HL-60 (cell line): ENCODE results near the gene TRMU.

Experiments used
- DNase-seq, 2 experiments: peaks; one replicate each; pipeline ENCODE4 v3.0.0-alpha.2; 2010 to 2020; ENCODE audit warnings: low read depth in 1 of 2, low spot score in 1 of 2
- H3K27ac ChIP-seq: fragments of 250-450 bp; sonication (Bioruptor Pico); replicated peaks from 2 replicates; pipeline ENCODE4 v1.5.1; 2020; ENCODE audit warnings: mild to moderate bottlenecking, moderate library complexity
- H3K27me3 ChIP-seq: fragments of 250-450 bp; sonication (Bioruptor Pico); 2 replicates; pipeline ENCODE4 v1.5.1; 2021; ENCODE audit warnings: mild to moderate bottlenecking, moderate library complexity; ENCODE audit not compliant: insufficient read depth, poor library complexity, severe bottlenecking
- H3K4me3 ChIP-seq: replicated peaks from 2 replicates; pipeline ENCODE4 v1.5.1; 2011; ENCODE audit warnings: mild to moderate bottlenecking, control low read depth, low read length; ENCODE audit not compliant: insufficient read depth
- CTCF ChIP-seq: IDR thresholded peaks from one replicate; pipeline ENCODE4 v1.5.1; 2011; ENCODE audit warnings: low read length, control low read depth, inconsistent platforms; ENCODE audit not compliant: insufficient read depth
- GABPA ChIP-seq: IDR thresholded peaks from 2 replicates; pipeline ENCODE4 v1.6.1; 2012; ENCODE audit warnings: low read depth
- POLR2AphosphoS5 ChIP-seq: IDR thresholded peaks from 2 replicates; pipeline ENCODE4 v1.6.1; 2012; ENCODE audit warnings: low read depth
- SPI1 ChIP-seq: IDR thresholded peaks from 2 replicates; pipeline ENCODE4 v1.6.1; 2012; ENCODE audit warnings: low read depth, mild to moderate bottlenecking, borderline replicate concordance
- TF ChIP-seq, protein P1 (sequence below): IDR thresholded peaks from 2 replicates; pipeline ENCODE4 v1.6.1; 2012; ENCODE audit warnings: low read depth; ENCODE audit not compliant: insufficient replicate concordance

Gene TRMU

DNA sequence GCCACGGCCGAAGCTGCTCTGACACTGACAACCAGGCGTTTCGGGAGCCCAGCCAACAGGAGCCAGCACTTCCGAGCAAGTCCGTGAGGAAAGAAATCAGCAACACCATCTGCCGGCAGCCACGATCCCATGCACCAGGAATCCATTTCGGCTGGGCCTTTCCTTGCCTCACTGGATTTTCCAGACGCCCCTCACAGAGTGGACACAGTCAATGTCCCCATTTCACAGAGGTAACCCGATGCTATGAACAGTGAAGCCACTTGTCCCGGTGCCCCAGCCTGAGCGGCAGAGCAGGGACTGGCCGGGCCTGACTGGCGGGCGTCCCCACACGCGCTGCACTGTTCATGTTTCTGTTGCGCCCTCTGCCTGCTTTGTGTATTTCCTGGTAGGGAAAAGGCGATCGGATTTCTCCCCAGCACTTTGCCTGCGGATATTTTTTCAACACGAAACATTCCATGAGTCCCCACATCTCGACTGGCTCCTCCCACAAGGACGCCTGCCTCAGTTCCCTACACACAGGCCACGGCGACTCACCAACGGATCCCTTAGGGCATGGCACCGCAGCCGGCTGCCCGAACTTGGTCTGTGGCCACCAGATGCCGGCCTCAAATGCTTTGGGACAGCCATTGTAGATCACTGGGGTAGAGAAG lies 55.3 kb downstream of the TRMU start:
- TF ChIP-seq GABPA = no peak
- no peak for TF ChIP-seq SPI1
- TF ChIP-seq, protein P1, sequence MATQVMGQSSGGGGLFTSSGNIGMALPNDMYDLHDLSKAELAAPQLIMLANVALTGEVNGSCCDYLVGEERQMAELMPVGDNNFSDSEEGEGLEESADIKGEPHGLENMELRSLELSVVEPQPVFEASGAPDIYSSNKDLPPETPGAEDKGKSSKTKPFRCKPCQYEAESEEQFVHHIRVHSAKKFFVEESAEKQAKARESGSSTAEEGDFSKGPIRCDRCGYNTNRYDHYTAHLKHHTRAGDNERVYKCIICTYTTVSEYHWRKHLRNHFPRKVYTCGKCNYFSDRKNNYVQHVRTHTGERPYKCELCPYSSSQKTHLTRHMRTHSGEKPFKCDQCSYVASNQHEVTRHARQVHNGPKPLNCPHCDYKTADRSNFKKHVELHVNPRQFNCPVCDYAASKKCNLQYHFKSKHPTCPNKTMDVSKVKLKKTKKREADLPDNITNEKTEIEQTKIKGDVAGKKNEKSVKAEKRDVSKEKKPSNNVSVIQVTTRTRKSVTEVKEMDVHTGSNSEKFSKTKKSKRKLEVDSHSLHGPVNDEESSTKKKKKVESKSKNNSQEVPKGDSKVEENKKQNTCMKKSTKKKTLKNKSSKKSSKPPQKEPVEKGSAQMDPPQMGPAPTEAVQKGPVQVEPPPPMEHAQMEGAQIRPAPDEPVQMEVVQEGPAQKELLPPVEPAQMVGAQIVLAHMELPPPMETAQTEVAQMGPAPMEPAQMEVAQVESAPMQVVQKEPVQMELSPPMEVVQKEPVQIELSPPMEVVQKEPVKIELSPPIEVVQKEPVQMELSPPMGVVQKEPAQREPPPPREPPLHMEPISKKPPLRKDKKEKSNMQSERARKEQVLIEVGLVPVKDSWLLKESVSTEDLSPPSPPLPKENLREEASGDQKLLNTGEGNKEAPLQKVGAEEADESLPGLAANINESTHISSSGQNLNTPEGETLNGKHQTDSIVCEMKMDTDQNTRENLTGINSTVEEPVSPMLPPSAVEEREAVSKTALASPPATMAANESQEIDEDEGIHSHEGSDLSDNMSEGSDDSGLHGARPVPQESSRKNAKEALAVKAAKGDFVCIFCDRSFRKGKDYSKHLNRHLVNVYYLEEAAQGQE = no peak
- TF ChIP-seq CTCF = no peak
- no peak for TF ChIP-seq POLR2AphosphoS5
- no peak overlapping the region for H3K4me3 ChIP-seq
- no peaks in the 10 kb centered on the region for H3K27me3 ChIP-seq
- no peak overlapping the region for H3K27ac ChIP-seq
- no peak for DNase-seq

DNA sequence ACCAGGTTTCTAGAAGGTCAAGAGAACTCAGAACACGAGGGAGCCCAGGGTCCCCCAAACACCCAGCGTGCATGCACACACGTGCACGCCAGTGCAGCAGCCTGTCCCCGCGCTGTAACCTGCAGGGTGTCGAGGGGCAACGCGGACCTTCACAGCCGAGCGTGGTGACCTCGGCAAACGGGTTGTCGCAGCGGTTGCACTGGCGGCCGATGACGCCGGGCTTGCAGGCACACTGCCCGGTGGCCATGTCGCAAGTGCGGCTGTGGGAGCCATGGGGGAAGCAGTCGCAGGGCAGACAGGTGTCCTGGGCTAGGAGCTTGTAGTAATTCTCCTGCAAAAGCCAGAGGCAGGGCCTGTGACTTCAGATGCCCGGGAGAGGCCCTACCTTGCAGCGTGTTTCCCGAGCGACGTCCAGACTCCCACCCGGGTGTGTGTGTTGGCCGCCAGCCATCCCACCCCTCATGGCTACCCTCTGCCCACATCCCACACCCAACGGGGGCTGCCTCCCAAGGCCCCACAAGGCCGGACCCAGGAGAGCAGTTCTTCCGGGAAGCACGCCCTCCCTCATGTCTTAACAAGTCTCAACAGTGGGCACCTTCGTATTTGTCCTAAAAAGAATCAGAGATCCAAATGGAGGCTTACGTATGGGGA lies 56.1 kb downstream of the TRMU start:
- no peak for TF ChIP-seq POLR2AphosphoS5
- TF ChIP-seq, protein P1 = no peak
- TF ChIP-seq GABPA = no peak
- no peak for TF ChIP-seq CTCF
- no peak for TF ChIP-seq SPI1
- H3K27ac ChIP-seq = no peak overlapping the region
- no peak overlapping the region for H3K4me3 ChIP-seq
- DNase-seq = no peak
- H3K27me3 ChIP-seq = no peaks in the 10 kb centered on the region

DNA sequence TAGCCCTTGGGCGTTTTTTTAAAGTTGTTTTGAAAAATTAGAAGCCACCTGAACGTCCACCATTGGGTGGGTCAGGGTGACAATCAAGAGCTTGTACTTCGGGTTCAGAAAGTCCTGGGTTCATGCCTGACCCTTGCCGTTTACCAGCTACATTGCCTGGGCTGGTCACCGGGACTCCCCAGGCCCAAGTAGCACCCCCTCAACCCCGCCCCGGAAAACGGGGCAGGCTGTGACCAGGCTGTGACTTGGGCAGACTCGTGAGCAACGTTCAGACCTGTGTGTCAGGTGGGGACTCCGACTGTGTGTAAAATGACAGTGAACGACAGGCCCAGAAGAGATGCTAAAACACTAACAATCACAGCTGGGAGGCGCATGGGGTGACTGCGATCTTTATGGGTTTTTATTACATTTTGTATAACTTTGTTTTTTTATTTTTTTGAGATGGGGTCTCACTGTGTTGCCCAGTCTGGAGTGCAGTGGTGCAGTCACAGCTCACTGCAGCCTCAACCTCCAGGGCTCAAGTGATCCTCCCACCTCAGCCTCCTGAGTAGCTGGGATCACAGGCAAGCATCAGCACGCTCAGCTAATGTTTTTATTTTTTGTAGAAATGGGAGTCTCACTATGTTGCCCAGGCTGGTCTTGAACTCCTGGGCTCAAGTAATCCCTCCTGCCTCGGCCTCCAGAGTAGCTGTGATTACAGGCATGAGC lies 56.8 kb downstream of the TRMU start:
- H3K27ac ChIP-seq = no peak overlapping the region
- H3K27me3 ChIP-seq = no peaks in the 10 kb centered on the region
- no peak overlapping the region for H3K4me3 ChIP-seq
- TF ChIP-seq, protein P1 = no peak
- TF ChIP-seq GABPA (no peak), SPI1 (no peak), POLR2AphosphoS5 (no peak), CTCF (no peak)
- DNase-seq = no peak
